ENCODE results near the gene HADHB. TPM values are rescaled to one million over a fixed set of nuclear protein-coding genes. Genes with fewer than 3 reads are reported as not detected.
"Not testable (repeated sequence)": the region's sequence is repeated elsewhere in the genome, so short reads cannot be mapped to it uniquely, and the experiment has no call there.

The HADHB gene
- total RNA-seq, 1 donor from 2014 or later, result 151 TPM

- DNase-seq, result no peak
Measured at GRCh38 chr2:26245810-26246209, 1.1 kb downstream of the HADHB start.

- no peak for DNase-seq
Measured at GRCh38 chr2:26246818-26247217, 2.1 kb downstream of the HADHB start.

GRCh38 chr2:26249625-26250024, 4.9 kb downstream of the HADHB start:
- no peak for DNase-seq

- DNase-seq, result no peak
Measured at GRCh38 chr2:26251893-26252292, 7.2 kb downstream of the HADHB start.

- peak; percentile 50 for DNase-seq
Measured at GRCh38 chr2:26255759-26256384, 11.1 kb downstream of the HADHB start.

GRCh38 chr2:26258836-26259235, 14.1 kb downstream of the HADHB start:
- DNase-seq, result not testable (repeated sequence)

GRCh38 chr2:26268213-26268612, 23.5 kb downstream of the HADHB start:
- no peak for DNase-seq

- DNase-seq, result not testable (repeated sequence)
Measured at GRCh38 chr2:26268670-26269385, 24.1 kb downstream of the HADHB start.

GRCh38 chr2:26269571-26270158, 24.9 kb downstream of the HADHB start:
- DNase-seq, result no peak

- DNase-seq, result no peak
Measured at GRCh38 chr2:26270373-26270772, 25.6 kb downstream of the HADHB start.

GRCh38 chr2:26273501-26273900, 28.8 kb downstream of the HADHB start:
- DNase-seq, result peak; percentile 32

- DNase-seq, result peak; percentile 93
Measured at GRCh38 chr2:26274058-26274613, 29.4 kb downstream of the HADHB start.

- DNase-seq, result no peak
Measured at GRCh38 chr2:26276484-26277227, 31.9 kb downstream of the HADHB start.

GRCh38 chr2:26279886-26280285, 35.1 kb downstream of the HADHB start:
- DNase-seq, result no peak

GRCh38 chr2:26281226-26281625, 36.5 kb downstream of the HADHB start:
- no peak for DNase-seq

GRCh38 chr2:26283606-26284005, 38.9 kb downstream of the HADHB start:
- no peak for DNase-seq

GRCh38 chr2:26284132-26284531, 39.4 kb downstream of the HADHB start:
- DNase-seq, result no peak

- DNase-seq, result no peak
Measured at GRCh38 chr2:26285931-26286330, 41.2 kb downstream of the HADHB start.

GRCh38 chr2:26290001-26290400, 45.3 kb downstream of the HADHB start:
- DNase-seq, result no peak

- peak; percentile 12 for DNase-seq
Measured at GRCh38 chr2:26292646-26293045, 47.9 kb downstream of the HADHB start.

GRCh38 chr2:26295511-26295910, 50.8 kb downstream of the HADHB start:
- DNase-seq, result no peak

GRCh38 chr2:26297061-26297460, 52.3 kb downstream of the HADHB start:
- DNase-seq, result no peak

GRCh38 chr2:26298286-26298637, 53.5 kb downstream of the HADHB start:
- DNase-seq, result no peak
